Osteocyte (in vitro differentiated cells): ENCODE data around the gene DYDC1. TPM values are rescaled to one million over a fixed set of nuclear protein-coding genes. Genes with fewer than 3 reads are reported as not detected.

ENCODE experiments used
- DNase-seq: peaks from one replicate; pipeline ENCODE4 v3.0.0; 2021; ENCODE audit warnings: mixed read lengths; ENCODE audit not compliant: unreplicated experiment; ENCODE audit errors: extremely low spot score
- H3K27ac Mint-ChIP-seq: one replicate; pipeline ENCODE4 v1.8.0; 2021; ENCODE audit warnings: mild to moderate bottlenecking, mixed read lengths; ENCODE audit not compliant: unreplicated experiment
- H3K27me3 Mint-ChIP-seq: one replicate; pipeline ENCODE4 v1.8.0; 2021; ENCODE audit warnings: mixed read lengths; ENCODE audit not compliant: unreplicated experiment
- H3K36me3 Mint-ChIP-seq: one replicate; pipeline ENCODE4 v1.8.0; 2021; ENCODE audit warnings: mixed read lengths; ENCODE audit not compliant: unreplicated experiment
- H3K4me1 Mint-ChIP-seq: one replicate; pipeline ENCODE4 v1.8.0; 2021; ENCODE audit warnings: mixed read lengths; ENCODE audit not compliant: unreplicated experiment
- H3K4me3 Mint-ChIP-seq: one replicate; pipeline ENCODE4 v1.8.0; 2021; ENCODE audit warnings: mild to moderate bottlenecking, moderate library complexity, mixed read lengths; ENCODE audit not compliant: unreplicated experiment
- H3K9me3 Mint-ChIP-seq: one replicate; pipeline ENCODE4 v1.8.0; 2021; ENCODE audit warnings: mixed read lengths; ENCODE audit not compliant: unreplicated experiment
- CTCF ChIP-seq: fragments of 200-600 bp; sonication (generic); IDR thresholded peaks from 2 replicates; pipeline ENCODE4 v1.5.0; 2021; ENCODE audit warnings: antibody characterized with exemption, mild to moderate bottlenecking, moderate library complexity
- long read RNA-seq: library from polyadenylated mRNA; unstranded; transcript quantifications from one replicate; pipeline ENCODE4 v2.0.0, GENCODE V29; 2021
- total RNA-seq: library from RNA; stranded (reverse); gene quantifications from 2 replicates; pipeline ENCODE4 v1.2.1, GENCODE V29; 2021

DYDC1 gene
- total RNA-seq: not detected in 2 replicates
- long read RNA-seq: 0 reads

GRCh38 chr10:80356563-80356988 is at the start of gene DYDC1, which contains the start of gene DYDC2:
Gene DYDC1, minus strand, starts transcription at chr10:80356755. Its CDS starts 4,154 bp downstream, at chr10:80352601.
Gene DYDC2, plus strand, starts transcription at chr10:80356781. Its CDS starts 5,663 bp downstream, at chr10:80362444.
- no peak for DNase-seq
- Mint-ChIP-seq H3K4me3 (peak within 1 kb of the TSS; percentile 75), H3K27me3 (peaks cover 52% of the 10 kb centered on the region), H3K4me1 (peaks cover 6% of the 10 kb centered on the region), H3K36me3 (no peaks in the 10 kb centered on the region), H3K27ac (no peak within 1 kb of the TSS), H3K9me3 (no peaks in the 10 kb centered on the region)
- no peak for TF ChIP-seq CTCF

- H3K27me3 Mint-ChIP-seq: peaks cover 9% of the 10 kb centered on the region
- no peaks in the 10 kb centered on the region for H3K36me3 Mint-ChIP-seq
- peaks cover 38% of the 10 kb centered on the region for H3K4me1 Mint-ChIP-seq
- no peaks in the 10 kb centered on the region for H3K9me3 Mint-ChIP-seq
- DNase-seq: no peak
- no peak for TF ChIP-seq CTCF
- H3K27ac Mint-ChIP-seq: no peak overlapping the region
- no peak overlapping the region for H3K4me3 Mint-ChIP-seq
Measured at GRCh38 chr10:80406204-80406603, 49.6 kb upstream of the DYDC1 start.

GRCh38 chr10:80405626-80406025 is 49.1 kb upstream of the DYDC1 start:
- DNase-seq: no peak
- no peak overlapping the region for H3K4me3 Mint-ChIP-seq
- peaks cover 9% of the 10 kb centered on the region for H3K27me3 Mint-ChIP-seq
- H3K4me1 Mint-ChIP-seq: peaks cover 32% of the 10 kb centered on the region
- H3K27ac Mint-ChIP-seq: peak overlapping the region; percentile 61
- no peaks in the 10 kb centered on the region for H3K36me3 Mint-ChIP-seq
- no peaks in the 10 kb centered on the region for H3K9me3 Mint-ChIP-seq
- TF ChIP-seq CTCF: no peak

- no peak overlapping the region for H3K4me3 Mint-ChIP-seq
- peaks cover 9% of the 10 kb centered on the region for H3K27me3 Mint-ChIP-seq
- no peaks in the 10 kb centered on the region for H3K36me3 Mint-ChIP-seq
- H3K9me3 Mint-ChIP-seq: no peaks in the 10 kb centered on the region
- peaks cover 26% of the 10 kb centered on the region for H3K4me1 Mint-ChIP-seq
- no peak for TF ChIP-seq CTCF
- no peak for DNase-seq
- H3K27ac Mint-ChIP-seq: no peak overlapping the region
Measured at GRCh38 chr10:80405035-80405434, 48.5 kb upstream of the DYDC1 start.

GRCh38 chr10:80400136-80400804 is 43.7 kb upstream of the DYDC1 start:
- no peak overlapping the region for H3K4me3 Mint-ChIP-seq
- no peak for TF ChIP-seq CTCF
- no peaks in the 10 kb centered on the region for H3K9me3 Mint-ChIP-seq
- no peak for DNase-seq
- H3K4me1 Mint-ChIP-seq: peaks cover 6% of the 10 kb centered on the region
- no peaks in the 10 kb centered on the region for H3K36me3 Mint-ChIP-seq
- no peak overlapping the region for H3K27ac Mint-ChIP-seq
- H3K27me3 Mint-ChIP-seq: peaks cover 6% of the 10 kb centered on the region
